ENCODE results near the gene F2RL1. TPM values are rescaled to one million over a fixed set of nuclear protein-coding genes. Genes with fewer than 3 reads are reported as not detected.
"Not testable (repeated sequence)": the region's sequence is repeated elsewhere in the genome, so short reads cannot be mapped to it uniquely, and the experiment has no call there.

The F2RL1 gene
- total RNA-seq (2014; rRNA removed; shearing (Covaris generic)) (1.4 and 2.7 TPM in 2 replicates), polyA plus RNA-seq (2016; fragmentation: Nextera tagmentation; extraction: Ambion mirVana) (1.6 and 3.3 TPM in 2 replicates)

GRCh38 chr5:76818844-76819831 is at the start of gene F2RL1:
Gene F2RL1 (plus strand): TSS chr5:76819030. CDS start chr5:76819183, 153 bp downstream.
- Histone ChIP-seq H3K4me2 (ENCODE audit: unreplicated experiment) (peak within 1 kb of the TSS; percentile 93), H4K20me1 (ENCODE audit: insufficient read depth) (no peaks in the 10 kb centered on the region), H3K36me3 (ENCODE audit: low read depth) (no peaks in the 10 kb centered on the region), H3K4me1 (ENCODE audit: insufficient read depth) (peaks cover 41% of the 10 kb centered on the region), H3K9ac (peak within 1 kb of the TSS; percentile 57), H3K79me2 (ENCODE audit: insufficient read depth) (no peaks in the 10 kb centered on the region), H3K9me3 (ENCODE audit: low read depth) (no peaks in the 10 kb centered on the region), H3K27me3 (replicated peaks; ENCODE audit: insufficient read depth) (no peaks in the 10 kb centered on the region), H3K9me2 (ENCODE audit: insufficient read depth) (no peaks in the 10 kb centered on the region), H3K4me3 (peak within 1 kb of the TSS; percentile 76), H3K27ac (no peak within 1 kb of the TSS), H2AFZ (peak within 1 kb of the TSS; percentile 85), H3F3A (ENCODE audit: insufficient read depth) (peaks cover 37% of the 10 kb centered on the region)
- no peak for TF ChIP-seq EZH2 (IDR thresholded peaks at IDR 0.05; ENCODE audit: insufficient read depth, poor library complexity, severe bottlenecking)
- TF ChIP-seq EZH2phosphoT487 (IDR thresholded peaks at IDR 0.05; ENCODE audit: insufficient read depth, low read depth), result no peak
- in situ Hi-C loops (cut with MboI), result no loop called here
- DNase-seq, result peak; percentile 85
- WGBS, 2 experiments (ENCODE audit: low coverage in 1 of 2, low lambda C conversion rate in 2 of 2, missing lambda C conversion rate in 2 of 2), result 2 to 4% methylated on average over 36 to 54 of the region's 72 CpGs

- H3K27ac ChIP-seq; H3K36me3 ChIP-seq (ENCODE audit: low read depth); H3K4me3 ChIP-seq; DNase-seq; H3K4me1 ChIP-seq (ENCODE audit: insufficient read depth); H3K9me3 ChIP-seq (ENCODE audit: low read depth); H3F3A ChIP-seq (ENCODE audit: insufficient read depth); H3K79me2 ChIP-seq (ENCODE audit: insufficient read depth); H3K9me2 ChIP-seq (ENCODE audit: insufficient read depth); H3K27me3 ChIP-seq (replicated peaks; ENCODE audit: insufficient read depth); H4K20me1 ChIP-seq (ENCODE audit: insufficient read depth); H3K9ac ChIP-seq; in situ Hi-C loops (cut with MboI); H3K4me2 ChIP-seq (ENCODE audit: unreplicated experiment); H2AFZ ChIP-seq: not testable (repeated sequence)
- WGBS, 2 experiments (ENCODE audit: low coverage in 1 of 2, low lambda C conversion rate in 2 of 2, missing lambda C conversion rate in 2 of 2), result 97 to 99% methylated on average over 14 of the region's 14 CpGs
Observed at GRCh38 chr5:76771041-76771440, 47.8 kb upstream of the F2RL1 start.

GRCh38 chr5:76771705-76772405 is 47.0 kb upstream of the F2RL1 start:
- Histone ChIP-seq H3F3A (ENCODE audit: insufficient read depth) (no peaks in the 10 kb centered on the region), H3K9me2 (ENCODE audit: insufficient read depth) (no peaks in the 10 kb centered on the region), H3K27me3 (replicated peaks; ENCODE audit: insufficient read depth) (no peaks in the 10 kb centered on the region), H3K79me2 (ENCODE audit: insufficient read depth) (no peaks in the 10 kb centered on the region), H3K9me3 (ENCODE audit: low read depth) (no peaks in the 10 kb centered on the region), H3K27ac (no peak overlapping the region), H3K9ac (no peak overlapping the region), H2AFZ (peak overlapping the region; percentile 36; the same call in 1 of the 2 replicates), H3K4me1 (ENCODE audit: insufficient read depth) (peaks cover 4% of the 10 kb centered on the region; the same call in 1 of the 2 replicates), H3K4me3 (no peak overlapping the region), H4K20me1 (ENCODE audit: insufficient read depth) (no peaks in the 10 kb centered on the region), H3K4me2 (ENCODE audit: unreplicated experiment) (no peak overlapping the region), H3K36me3 (ENCODE audit: low read depth) (no peaks in the 10 kb centered on the region)
- WGBS, 2 experiments (ENCODE audit: low coverage in 1 of 2, low lambda C conversion rate in 2 of 2, missing lambda C conversion rate in 2 of 2), result 25 to 30% methylated on average over 3 of the region's 3 CpGs
- no peak for TF ChIP-seq EZH2phosphoT487 (IDR thresholded peaks at IDR 0.05; ENCODE audit: insufficient read depth, low read depth)
- no peak for TF ChIP-seq EZH2 (IDR thresholded peaks at IDR 0.05; ENCODE audit: insufficient read depth, poor library complexity, severe bottlenecking)
- peak; percentile 39 for DNase-seq
- in situ Hi-C loops (cut with MboI), result no loop called here

- H3K27ac ChIP-seq, result no peak overlapping the region
- 89 to 93% methylated on average over 5 of the region's 5 CpGs for WGBS, 2 experiments (ENCODE audit: low coverage in 1 of 2, low lambda C conversion rate in 2 of 2, missing lambda C conversion rate in 2 of 2)
- H3K36me3 ChIP-seq (ENCODE audit: low read depth), result no peaks in the 10 kb centered on the region
- no peak overlapping the region for H3K4me2 ChIP-seq (ENCODE audit: unreplicated experiment)
- DNase-seq, result no peak
- no peak overlapping the region for H3K9ac ChIP-seq
- no peak for TF ChIP-seq EZH2phosphoT487 (IDR thresholded peaks at IDR 0.05; ENCODE audit: insufficient read depth, low read depth)
- TF ChIP-seq EZH2 (IDR thresholded peaks at IDR 0.05; ENCODE audit: insufficient read depth, poor library complexity, severe bottlenecking), result no peak
- no peaks in the 10 kb centered on the region for H3K79me2 ChIP-seq (ENCODE audit: insufficient read depth)
- in situ Hi-C loops (cut with MboI), result loop anchor here (5.0 kb wide), 1 partner anchor 174 kb away; no protein-coding TSS in a partner anchor
- no peaks in the 10 kb centered on the region for H4K20me1 ChIP-seq (ENCODE audit: insufficient read depth)
- H3K4me3 ChIP-seq, result no peak overlapping the region
- H3K27me3 ChIP-seq (replicated peaks; ENCODE audit: insufficient read depth), result no peaks in the 10 kb centered on the region
- no peaks in the 10 kb centered on the region for H3F3A ChIP-seq (ENCODE audit: insufficient read depth)
- peaks cover 4% of the 10 kb centered on the region; the same call in 1 of the 2 replicates for H3K4me1 ChIP-seq (ENCODE audit: insufficient read depth)
- H3K9me2 ChIP-seq (ENCODE audit: insufficient read depth), result no peaks in the 10 kb centered on the region
- no peak overlapping the region for H2AFZ ChIP-seq
- no peaks in the 10 kb centered on the region for H3K9me3 ChIP-seq (ENCODE audit: low read depth)
Observed at GRCh38 chr5:76775921-76776320, 42.9 kb upstream of the F2RL1 start.
